ENCODE measurements around the gene TRPM7. TPM values are rescaled to one million over a fixed set of nuclear protein-coding genes. Genes with fewer than 3 reads are reported as not detected.
A peak's percentile ranks its signal among the peaks of the same experiment; 100 is the strongest.

Gene TRPM7
- total and polyA plus RNA-seq, 9 of the 15 experiments (the other 6 are each of a cell fraction or from before 2014, with no cell fraction given), result 12.3 to 59.2 (median 31.5) TPM

GRCh38 chr15:50686469-50687301 is at the start of gene TRPM7 (continued):
- TF ChIP-seq, protein P1, sequence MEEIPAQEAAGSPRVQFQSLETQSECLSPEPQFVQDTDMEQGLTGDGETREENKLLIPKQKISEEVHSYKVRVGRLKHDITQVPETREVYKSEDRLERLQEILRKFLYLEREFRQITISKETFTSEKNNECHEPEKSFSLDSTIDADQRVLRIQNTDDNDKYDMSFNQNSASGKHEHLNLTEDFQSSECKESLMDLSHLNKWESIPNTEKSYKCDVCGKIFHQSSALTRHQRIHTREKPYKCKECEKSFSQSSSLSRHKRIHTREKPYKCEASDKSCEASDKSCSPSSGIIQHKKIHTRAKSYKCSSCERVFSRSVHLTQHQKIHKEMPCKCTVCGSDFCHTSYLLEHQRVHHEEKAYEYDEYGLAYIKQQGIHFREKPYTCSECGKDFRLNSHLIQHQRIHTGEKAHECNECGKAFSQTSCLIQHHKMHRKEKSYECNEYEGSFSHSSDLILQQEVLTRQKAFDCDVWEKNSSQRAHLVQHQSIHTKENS (CRISPR knock-in tag; IDR thresholded peaks at IDR 0.05), result no peak
- no peak for TF ChIP-seq MCM3 (IDR thresholded peaks at IDR 0.05)
- TF ChIP-seq ETV5 (CRISPR knock-in tag; IDR thresholded peaks at IDR 0.05; ENCODE audit: low read depth), result no peak; the same call in 1 of the 2 replicates
- TF ChIP-seq NFRKB (IDR thresholded peaks at IDR 0.05; ENCODE audit: low read depth), result peak; percentile 50
- peak; percentile 75 for TF ChIP-seq MEIS2 (IDR thresholded peaks at IDR 0.05; ENCODE audit: partially characterized antibody)
- TF ChIP-seq PYGO2 (tag; IDR thresholded peaks at IDR 0.05), result no peak
- no peak for TF ChIP-seq ZNF696 (CRISPR knock-in tag; conservative IDR thresholded peaks at IDR 0.05)
- no peak for TF ChIP-seq BDP1 (IDR thresholded peaks at IDR 0.05; ENCODE audit: insufficient read depth, insufficient read length)
- 0 out of 2 replicates have a peak, but pooled peaks have one; percentile 51 for TF ChIP-seq MIER1 (IDR thresholded peaks at IDR 0.05; ENCODE audit: low read depth)
- peak; percentile 21; the same call in 1 of the 2 replicates for TF ChIP-seq MAFF (IDR thresholded peaks at IDR 0.05; ENCODE audit: low read length)
- peak; percentile 77; the same call in 1 of the 2 replicates for TF ChIP-seq HDAC8 (tag; IDR thresholded peaks at IDR 0.05)
- no peak for TF ChIP-seq RAD21 (CRISPR knock-in tag; conservative IDR thresholded peaks at IDR 0.05 in 1 of 2, IDR thresholded peaks at IDR 0.05 in 1 of 2)
- no peak; the same call in none of the 2 replicates for TF ChIP-seq TARDBP (IDR thresholded peaks at IDR 0.05)
- TF ChIP-seq ZFP36 (IDR thresholded peaks at IDR 0.05; ENCODE audit: low read depth, low read length, partially characterized antibody), result no peak
- TF ChIP-seq, protein P2, sequence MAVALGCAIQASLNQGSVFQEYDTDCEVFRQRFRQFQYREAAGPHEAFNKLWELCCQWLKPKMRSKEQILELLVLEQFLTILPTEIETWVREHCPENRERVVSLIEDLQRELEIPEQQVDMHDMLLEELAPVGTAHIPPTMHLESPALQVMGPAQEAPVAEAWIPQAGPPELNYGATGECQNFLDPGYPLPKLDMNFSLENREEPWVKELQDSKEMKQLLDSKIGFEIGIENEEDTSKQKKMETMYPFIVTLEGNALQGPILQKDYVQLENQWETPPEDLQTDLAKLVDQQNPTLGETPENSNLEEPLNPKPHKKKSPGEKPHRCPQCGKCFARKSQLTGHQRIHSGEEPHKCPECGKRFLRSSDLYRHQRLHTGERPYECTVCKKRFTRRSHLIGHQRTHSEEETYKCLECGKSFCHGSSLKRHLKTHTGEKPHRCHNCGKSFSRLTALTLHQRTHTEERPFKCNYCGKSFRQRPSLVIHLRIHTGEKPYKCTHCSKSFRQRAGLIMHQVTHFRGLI (CRISPR knock-in tag; IDR thresholded peaks at IDR 0.05), result peak; percentile 99; the same call in 1 of the 2 replicates
- TF ChIP-seq CEBPB (tag; IDR thresholded peaks at IDR 0.05), result peak; percentile 98
- TF ChIP-seq MYBL2 (IDR thresholded peaks at IDR 0.05; ENCODE audit: low read depth), result no peak
- no peak for TF ChIP-seq MYBL2 (CRISPR knock-in tag; IDR thresholded peaks at IDR 0.05; ENCODE audit: borderline replicate concordance)
- TF ChIP-seq USF2 (CRISPR knock-in tag; IDR thresholded peaks at IDR 0.05), result peak; percentile 89
- no peak for TF ChIP-seq ZNF586 (CRISPR knock-in tag; conservative IDR thresholded peaks at IDR 0.05)
- no peak for TF ChIP-seq EP300 (IDR thresholded peaks at IDR 0.05; ENCODE audit: low read length)
- TF ChIP-seq TBL1XR1 (IDR thresholded peaks at IDR 0.05; ENCODE audit: low read length in 2 of 2), result peak in 1 of 2 experiments; percentile 59; a peak in 1 of 4 replicates
- TF ChIP-seq ZFP1 (CRISPR knock-in tag; IDR thresholded peaks at IDR 0.05), result no peak
- TF ChIP-seq, protein P3, sequence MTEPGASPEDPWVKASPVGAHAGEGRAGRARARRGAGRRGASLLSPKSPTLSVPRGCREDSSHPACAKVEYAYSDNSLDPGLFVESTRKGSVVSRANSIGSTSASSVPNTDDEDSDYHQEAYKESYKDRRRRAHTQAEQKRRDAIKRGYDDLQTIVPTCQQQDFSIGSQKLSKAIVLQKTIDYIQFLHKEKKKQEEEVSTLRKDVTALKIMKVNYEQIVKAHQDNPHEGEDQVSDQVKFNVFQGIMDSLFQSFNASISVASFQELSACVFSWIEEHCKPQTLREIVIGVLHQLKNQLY (CRISPR knock-in tag; conservative IDR thresholded peaks at IDR 0.05), result peak; percentile 29 to 83; a peak in 1 of 4 replicates
- TF ChIP-seq THRAP3 (IDR thresholded peaks at IDR 0.05; ENCODE audit: borderline replicate concordance), result no peak
